Pancreas (tissue), 10 donors: ENCODE results near the gene MYH10. TPM values are rescaled to one million over a fixed set of nuclear protein-coding genes. Genes with fewer than 3 reads are reported as not detected.

ENCODE experiments used
- ATAC-seq, 4 donors: fragments of 200-7000 bp; cut with Tn5 transposase; one replicate each; pipeline versions ENCODE4 v1.8.0 to v1.9.1; 2020; ENCODE audit warnings: mild to moderate bottlenecking in 4 of 4, moderate library complexity in 4 of 4
- DNase-seq, 6 donors: peaks; one replicate each; pipeline ENCODE4 v3.0.0-alpha.2; 2020
- FAIRE-seq: peaks from 2 replicates; lab custom pipeline; 2012; peaks lifted over from hg19 to GRCh38; lab: Jason Lieb, UNC
- H3K27ac ChIP-seq, 4 donors: fragments of 200-600 bp; sonication (generic); 1 replicate in 3 of 4; 2 replicates in 1 of 4; pipeline versions ENCODE4 v1.5.0 to v1.8.0; 2020
- H3K27me3 ChIP-seq, 4 donors: fragments of 200-600 bp; one replicate each; pipeline ENCODE4 v1.8.0; 2021
- H3K36me3 ChIP-seq, 3 donors: fragments of 200-600 bp; sonication (generic) in 1 of 3; one replicate each; pipeline versions ENCODE4 v1.5.0 to v1.8.0; 2020 to 2021
- H3K4me1 ChIP-seq, 3 donors: fragments of 200-600 bp; one replicate each; pipeline ENCODE4 v1.8.0; 2021
- H3K4me3 ChIP-seq, 4 donors: fragments of 200-600 bp; sonication (generic) in 2 of 4; one replicate each; pipeline versions ENCODE4 v1.5.0 to v1.8.0; 2020 to 2021
- H3K9me3 ChIP-seq, 4 donors: fragments of 200-600 bp; one replicate each; pipeline ENCODE4 v1.8.0; 2021
- CTCF ChIP-seq, 4 donors: fragments of 200-600 bp; sonication (generic) in 3 of 4; IDR thresholded peaks; one replicate each; pipeline versions ENCODE4 v1.5.0 to v1.8.0; 2021; ENCODE audit warnings: antibody characterized with exemption in 4 of 4
- WGBS, 2 donors: extraction: QIAGEN DNeasy Blood & Tissue Kit; methylation state at CpG; one replicate each; pipeline ENCODE4 v1.1.7; 2013; 5-methylcytosine and 5-hydroxymethylcytosine counted together
- intact Hi-C, 3 donors: fragments of 100-400 bp; cut with DNase I; formaldehyde crosslinking; loops; one replicate each; pipeline versions ENCODE4 v1.11.1 to v1.14.2; 2022
- polyA plus RNA-seq, 2 donors: library from polyadenylated mRNA; stranded (reverse); fragments of 200-250 nt; gene quantifications; one replicate each; pipeline ENCODE4 v1.2.3, GENCODE V29; 2013
- total RNA-seq, 6 donors: library from RNA; stranded (reverse); fragmentation: NEBNext Ultra II Directional in 4 of 6; extraction: Animal tissue kit (Norgen Biotek cat#: 25700) in 4 of 6; gene quantifications; one replicate each; pipeline versions ENCODE4 v1.2.1 to v1.2.4, GENCODE V29; 2021 to 2023
- donor health status: healthy with polysubstance abuse.
- donor health status: DM: no; HTN: no; CAD: no; lungs with moderate emphysema.
- donor health status: DM: no; HTN: no; CAD: no.
- donor health status: control.
- donor health status: control.
- donor health status: Bipolar disorder and iron deficiency.
- donor health status: DM: yes; HTN: yes; CAD: no.
- donor health status: DM: no; HTN: no; CAD: no.
- donor health status: DM: no; HTN: no; CAD: no.
- donor health status: DM: yes; HTN: yes; CAD: no.

MYH10 gene
- total and polyA plus RNA-seq, 8 donors: 4.6 to 28.0 (median 11.3) TPM

GRCh38 chr17:8630802-8631553 is 453 bp upstream of the MYH10 start:
- H3K27me3 ChIP-seq: no peaks in the 10 kb centered on the region
- H3K36me3 ChIP-seq: no peaks in the 10 kb centered on the region
- peak overlapping the region; percentile 62 to 89 (median 79) for H3K4me3 ChIP-seq
- ATAC-seq: peak; percentile 95 to 98 (median 96)
- peak; percentile 94 to 99 (median 98) for DNase-seq
- H3K27ac ChIP-seq: peak overlapping the region; percentile 82 to 91 (median 86)
- 0% methylated on average over 37 to 85 of the region's 85 CpGs for WGBS, 2 donors
- FAIRE-seq: no peak
- TF ChIP-seq CTCF (IDR thresholded peaks at IDR 0.05): no peak
- intact Hi-C loops: no loop called here
- H3K9me3 ChIP-seq: no peaks in the 10 kb centered on the region
- H3K4me1 ChIP-seq: peaks cover 0 to 4% (median 0%) of the 10 kb centered on the region in 3 donors

GRCh38 chr17:8629371-8630226 is 926 bp downstream of the MYH10 start:
- intact Hi-C loops: no loop called here
- FAIRE-seq (no peak), ATAC-seq (peak; percentile 4 to 13 (median 12)), DNase-seq (peak; percentile 20 to 76 (median 40))
- no peak for TF ChIP-seq CTCF (IDR thresholded peaks at IDR 0.05)
- Histone ChIP-seq H3K27me3 (no peaks in the 10 kb centered on the region), H3K4me1 (peaks cover 0 to 4% (median 0%) of the 10 kb centered on the region in 3 donors), H3K27ac (peak overlapping the region in 2 of 4 donors; percentile 27 to 71), H3K36me3 (no peaks in the 10 kb centered on the region), H3K4me3 (peak overlapping the region; percentile 62 to 89 (median 79)), H3K9me3 (no peaks in the 10 kb centered on the region)
- WGBS, 2 donors: 4% methylated on average over 58 to 76 of the region's 76 CpGs

- no peaks in the 10 kb centered on the region for H3K9me3 ChIP-seq
- ATAC-seq (no peak), DNase-seq (no peak), FAIRE-seq (no peak)
- H3K4me1 ChIP-seq: peaks cover 0 to 4% (median 0%) of the 10 kb centered on the region in 3 donors
- 71 to 76% methylated on average over 8 of the region's 8 CpGs for WGBS, 2 donors
- intact Hi-C loops: no loop called here
- H3K27ac ChIP-seq: no peak overlapping the region
- no peak for TF ChIP-seq CTCF (IDR thresholded peaks at IDR 0.05)
- peak overlapping the region in 2 of 4 donors; percentile 77 to 81 for H3K4me3 ChIP-seq
- no peaks in the 10 kb centered on the region for H3K27me3 ChIP-seq
- no peaks in the 10 kb centered on the region for H3K36me3 ChIP-seq
Observed at GRCh38 chr17:8628609-8629169, 1.8 kb downstream of the MYH10 start.

- no peak for DNase-seq
- no peaks in the 10 kb centered on the region for H3K36me3 ChIP-seq
- peaks cover 0 to 4% (median 0%) of the 10 kb centered on the region in 3 donors for H3K4me1 ChIP-seq
- TF ChIP-seq CTCF (IDR thresholded peaks at IDR 0.05): no peak
- no peaks in the 10 kb centered on the region for H3K9me3 ChIP-seq
- no peak overlapping the region for H3K4me3 ChIP-seq
- ATAC-seq: no peak
- intact Hi-C loops: no loop called here
- 69 to 74% methylated on average over 2 of the region's 2 CpGs for WGBS, 2 donors
- no peak overlapping the region for H3K27ac ChIP-seq
- H3K27me3 ChIP-seq: no peaks in the 10 kb centered on the region
- FAIRE-seq: no peak
Observed at GRCh38 chr17:8628172-8628571, 2.4 kb downstream of the MYH10 start.
